ENCODE measurements around the gene TNFSF13.

TNFSF13 gene

DNA sequence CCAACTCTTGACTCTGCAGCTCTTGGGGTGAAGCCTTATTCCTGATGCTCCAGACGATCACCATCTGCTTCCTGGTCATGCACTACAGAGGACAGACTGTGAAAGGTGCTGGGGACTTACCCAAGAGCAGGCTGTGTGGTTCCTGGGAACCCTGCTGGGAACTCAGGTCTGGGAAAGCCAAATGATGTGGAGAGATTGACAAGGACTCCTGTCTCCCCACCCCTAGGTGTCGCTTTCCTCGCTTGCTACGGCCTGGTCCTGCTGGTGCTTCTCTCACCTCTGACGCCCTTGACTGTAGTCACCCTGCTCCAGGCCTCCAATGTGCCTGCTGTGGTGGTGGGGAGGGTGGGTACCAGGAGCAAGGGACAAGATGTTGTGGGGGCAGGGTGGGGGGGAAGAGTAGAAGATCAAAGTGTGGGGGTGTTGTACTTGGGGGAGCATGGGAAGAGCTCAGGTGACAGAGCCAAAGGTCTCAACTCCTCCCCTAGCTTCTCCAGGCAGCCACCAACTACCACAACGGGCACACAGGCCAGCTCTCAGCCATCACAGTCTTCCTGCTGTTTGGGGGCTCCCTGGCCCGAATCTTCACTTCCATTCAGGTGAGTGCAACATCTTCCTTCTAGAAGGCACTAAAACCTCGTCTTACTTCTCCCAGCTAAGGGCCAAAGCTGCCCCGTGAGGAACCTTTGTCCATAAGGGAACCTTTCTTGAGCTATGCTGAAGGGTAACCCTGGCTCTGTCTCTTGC, 28.3 kb downstream of the TNFSF13 start:
- TF ChIP-seq, protein P1, sequence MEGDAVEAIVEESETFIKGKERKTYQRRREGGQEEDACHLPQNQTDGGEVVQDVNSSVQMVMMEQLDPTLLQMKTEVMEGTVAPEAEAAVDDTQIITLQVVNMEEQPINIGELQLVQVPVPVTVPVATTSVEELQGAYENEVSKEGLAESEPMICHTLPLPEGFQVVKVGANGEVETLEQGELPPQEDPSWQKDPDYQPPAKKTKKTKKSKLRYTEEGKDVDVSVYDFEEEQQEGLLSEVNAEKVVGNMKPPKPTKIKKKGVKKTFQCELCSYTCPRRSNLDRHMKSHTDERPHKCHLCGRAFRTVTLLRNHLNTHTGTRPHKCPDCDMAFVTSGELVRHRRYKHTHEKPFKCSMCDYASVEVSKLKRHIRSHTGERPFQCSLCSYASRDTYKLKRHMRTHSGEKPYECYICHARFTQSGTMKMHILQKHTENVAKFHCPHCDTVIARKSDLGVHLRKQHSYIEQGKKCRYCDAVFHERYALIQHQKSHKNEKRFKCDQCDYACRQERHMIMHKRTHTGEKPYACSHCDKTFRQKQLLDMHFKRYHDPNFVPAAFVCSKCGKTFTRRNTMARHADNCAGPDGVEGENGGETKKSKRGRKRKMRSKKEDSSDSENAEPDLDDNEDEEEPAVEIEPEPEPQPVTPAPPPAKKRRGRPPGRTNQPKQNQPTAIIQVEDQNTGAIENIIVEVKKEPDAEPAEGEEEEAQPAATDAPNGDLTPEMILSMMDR (IDR thresholded peaks at IDR 0.05; ENCODE audit: low read depth, low read length): peak; percentile 6
- no peak for DNase-seq (ENCODE audit: low read depth in 2 of 2)
- H3K4me3 ChIP-seq (replicated peaks in 1 of 2; ENCODE audit: low read depth in 2 of 2, low read length in 2 of 2): no peak overlapping the region

DNA sequence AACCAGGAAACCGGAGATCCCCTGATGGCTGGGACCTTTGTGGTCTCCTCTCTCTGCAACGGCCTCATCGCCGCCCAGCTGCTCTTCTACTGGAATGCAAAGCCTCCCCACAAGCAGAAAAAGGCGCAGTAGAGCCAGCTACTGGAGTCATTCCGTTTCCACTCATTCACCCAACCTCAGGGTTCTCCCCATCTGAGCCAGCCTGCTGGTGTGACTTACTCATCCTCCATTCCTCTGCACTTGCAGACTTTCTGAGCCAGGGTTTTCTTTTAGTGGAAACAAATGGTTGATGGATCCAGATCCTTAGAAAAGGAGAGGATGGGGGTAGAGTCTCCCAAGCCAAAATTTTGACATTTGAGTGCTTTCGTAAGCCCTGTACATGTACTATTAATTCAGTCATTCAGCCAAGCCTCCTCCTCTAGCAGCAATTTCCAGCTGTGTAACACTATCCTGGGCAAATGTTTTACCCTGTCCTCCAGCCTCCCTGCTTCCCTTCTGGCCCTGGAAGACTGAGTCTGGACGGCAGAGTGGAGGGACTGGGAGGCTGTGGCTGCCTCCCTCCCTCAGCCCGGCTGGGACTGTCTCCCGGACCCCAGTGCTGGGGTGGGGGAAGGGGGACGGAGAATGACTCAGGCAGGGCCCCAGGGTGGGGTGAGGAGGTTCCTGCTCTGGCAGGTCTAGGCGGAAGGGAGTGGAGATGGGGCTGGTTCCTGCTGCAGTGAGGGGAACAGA, 29.0 kb downstream of the TNFSF13 start:
- H3K4me3 ChIP-seq (replicated peaks in 1 of 2; ENCODE audit: low read depth in 2 of 2, low read length in 2 of 2): peak overlapping the region in 1 of 2 donors; percentile 9
- TF ChIP-seq, protein P1 (IDR thresholded peaks at IDR 0.05; ENCODE audit: low read depth, low read length): peak; percentile 9
- peak; percentile 60 to 88 for DNase-seq (ENCODE audit: low read depth in 2 of 2)

DNA sequence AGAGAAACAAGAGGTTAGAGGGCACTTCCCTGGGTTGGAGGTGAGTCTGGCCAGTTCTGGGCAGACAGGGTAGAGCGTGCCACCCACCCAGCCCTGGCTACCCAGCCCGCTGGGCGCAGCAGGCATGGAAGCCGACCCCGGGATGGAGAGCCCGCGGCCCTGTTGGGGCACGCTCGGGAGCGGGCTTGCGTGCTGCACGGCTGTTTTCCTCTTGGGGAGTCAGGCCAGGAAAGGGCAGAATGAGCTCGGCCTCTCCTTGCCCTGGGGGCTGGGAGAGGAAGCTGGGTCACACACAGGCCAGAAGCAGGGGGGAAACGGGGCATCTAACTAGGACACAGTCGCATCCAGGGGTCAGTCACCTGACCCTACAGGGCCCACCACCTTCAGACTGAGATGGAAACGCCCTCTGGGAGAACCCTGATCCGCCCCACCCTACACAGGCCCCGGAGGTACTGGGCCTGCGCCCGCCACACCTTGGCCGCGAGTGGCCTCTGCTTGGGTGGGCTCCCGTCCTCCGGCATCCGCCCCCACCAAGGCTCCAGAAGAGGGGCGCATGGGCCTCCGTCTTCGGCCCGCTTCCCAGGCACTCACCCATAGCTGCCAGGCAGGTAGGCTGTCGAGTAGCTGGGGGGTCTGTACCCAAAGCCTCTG, 30.1 kb downstream of the TNFSF13 start:
- TF ChIP-seq, protein P1 (IDR thresholded peaks at IDR 0.05; ENCODE audit: low read depth, low read length): no peak
- DNase-seq (ENCODE audit: low read depth in 2 of 2): no peak
- no peak overlapping the region for H3K4me3 ChIP-seq (replicated peaks in 1 of 2; ENCODE audit: low read depth in 2 of 2, low read length in 2 of 2)

DNA sequence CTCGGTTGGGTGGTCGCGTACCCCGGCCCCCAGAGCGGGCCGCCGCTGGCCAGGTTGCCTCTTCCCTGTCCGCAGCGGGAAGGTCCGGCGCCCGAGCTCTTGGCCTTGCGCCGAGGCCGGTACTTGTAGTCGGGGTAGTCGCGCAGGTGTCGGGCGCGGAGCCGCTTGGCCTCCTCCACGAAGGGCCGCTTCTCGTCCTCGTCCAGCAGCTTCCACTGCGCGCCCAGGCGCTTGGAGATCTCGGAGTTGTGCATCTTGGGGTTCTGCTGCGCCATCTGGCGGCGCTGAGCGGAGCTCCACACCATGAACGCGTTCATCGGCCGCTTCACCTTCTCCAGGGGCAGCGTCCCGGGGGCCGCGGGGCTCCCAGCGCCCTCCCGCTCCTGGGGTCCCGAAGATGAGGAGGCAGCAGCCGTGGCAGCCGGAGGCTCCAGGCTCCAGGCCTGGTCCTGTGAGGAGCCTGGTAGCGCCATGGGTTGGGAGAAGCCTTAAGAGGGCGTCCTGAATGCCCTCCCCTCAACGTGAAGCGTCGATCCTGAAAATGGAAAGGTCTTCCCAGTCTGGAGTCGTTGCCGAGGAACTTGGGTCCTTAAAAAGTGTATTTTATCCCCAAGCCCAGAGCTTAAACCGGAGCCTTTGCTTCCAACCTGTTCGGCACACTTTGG, 30.8 kb downstream of the TNFSF13 start:
- H3K4me3 ChIP-seq (replicated peaks in 1 of 2; ENCODE audit: low read depth in 2 of 2, low read length in 2 of 2): no peak overlapping the region
- DNase-seq (ENCODE audit: low read depth in 2 of 2): peak; percentile 89
- TF ChIP-seq, protein P1 (IDR thresholded peaks at IDR 0.05; ENCODE audit: low read depth, low read length): peak; percentile 88

DNA sequence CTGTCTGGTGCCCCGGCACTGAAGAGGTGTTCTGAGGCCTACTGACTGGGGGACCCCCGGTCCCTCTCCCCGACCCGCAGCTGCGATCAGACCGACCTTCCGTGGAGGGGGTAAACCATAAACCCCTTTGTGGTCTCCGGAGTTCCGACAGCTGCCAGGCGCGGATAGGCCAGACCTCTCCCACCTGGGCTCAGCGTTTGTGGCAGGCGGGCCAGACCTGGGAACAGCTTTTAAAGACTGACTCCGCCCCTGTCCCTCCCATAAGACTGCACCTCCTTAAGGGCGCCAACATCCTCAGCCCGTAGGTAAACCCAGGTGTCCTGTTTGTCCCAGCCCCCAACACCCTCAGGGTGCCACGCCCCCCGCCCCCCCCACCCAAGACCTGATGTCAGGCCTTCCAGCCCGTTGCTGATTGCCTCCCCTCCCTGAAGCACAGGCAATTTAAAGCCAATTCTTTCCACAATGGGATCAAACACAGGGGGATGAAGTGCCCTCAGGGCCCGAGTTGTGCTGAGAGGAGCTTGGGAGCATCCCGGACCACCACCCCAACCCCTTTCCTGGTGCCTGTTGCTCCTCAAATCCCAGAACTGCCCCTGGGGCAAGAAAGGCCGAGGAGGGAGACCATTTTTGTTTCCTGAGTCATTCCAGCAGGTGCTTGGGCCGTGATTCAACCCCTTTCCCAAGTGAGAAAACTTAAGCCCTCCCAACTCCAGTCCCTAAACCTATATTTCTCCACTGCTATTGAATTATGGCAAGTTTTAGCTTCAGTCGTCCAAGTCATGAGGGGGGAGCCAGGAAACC, 31.5 kb downstream of the TNFSF13 start, which contains the start of gene SOX15:
Gene SOX15 (minus strand): TSS at position 204 of the 801 bp plus-strand sequence. CDS start 418 bp downstream, outside the sequence.
- TF ChIP-seq, protein P1 (IDR thresholded peaks at IDR 0.05; ENCODE audit: low read depth, low read length): no peak
- peak in 1 of 2 donors; percentile 66 for DNase-seq (ENCODE audit: low read depth in 2 of 2)
- H3K4me3 ChIP-seq (replicated peaks in 1 of 2; ENCODE audit: low read depth in 2 of 2, low read length in 2 of 2): no peak within 1 kb of the TSS

DNA sequence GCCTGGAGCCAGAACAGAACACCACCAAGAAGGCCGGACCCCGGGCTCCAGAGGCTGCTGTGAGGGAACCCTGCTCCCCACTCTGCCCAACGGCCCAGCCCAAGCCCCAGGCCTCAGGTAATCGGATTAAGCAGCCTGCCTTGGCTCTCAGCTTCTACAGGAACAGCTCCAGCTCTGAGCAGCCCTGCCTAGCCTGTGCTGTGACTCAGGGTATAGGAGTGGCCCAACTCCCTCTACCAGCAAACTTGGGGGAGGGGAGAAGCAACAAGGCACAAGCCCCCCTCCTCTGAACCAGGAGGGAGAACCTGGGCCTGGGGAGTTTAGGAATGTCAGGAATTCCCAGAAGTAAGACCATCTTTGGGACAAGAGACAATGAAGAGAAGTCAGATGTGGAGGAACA, 32.2 kb downstream of the TNFSF13 start:
- peak in 1 of 2 donors; percentile 66 for DNase-seq (ENCODE audit: low read depth in 2 of 2)
- no peak overlapping the region for H3K4me3 ChIP-seq (replicated peaks in 1 of 2; ENCODE audit: low read depth in 2 of 2, low read length in 2 of 2)
- TF ChIP-seq, protein P1 (IDR thresholded peaks at IDR 0.05; ENCODE audit: low read depth, low read length): no peak

All from cardiac fibroblast (primary cell).